MM.1S (cell line): ENCODE data around the gene STIM1.

ENCODE experiments used
- DNase-seq: peaks from one replicate; pipeline ENCODE4 v3.0.0-alpha.2; 2015
- H2AFZ ChIP-seq: fragments of 300-600 bp; sonication (generic); 2 replicates; pipeline ENCODE4 v1.6.0; 2016; ENCODE audit warnings: antibody characterized with exemption, low read length
- H3F3A ChIP-seq: fragments of 300-600 bp; sonication (generic); 2 replicates; pipeline ENCODE4 v1.6.1; 2016; ENCODE audit warnings: mild to moderate bottlenecking, antibody characterized with exemption, low read length, moderate library complexity, mixed read lengths; ENCODE audit not compliant: insufficient read depth
- H3K27ac ChIP-seq: fragments of 300-600 bp; sonication (generic); 2 replicates; pipeline ENCODE4 v1.5.1; 2016; ENCODE audit warnings: mild to moderate bottlenecking, low read length
- H3K27me3 ChIP-seq: fragments of 300-600 bp; sonication (generic); replicated peaks from 2 replicates; pipeline ENCODE4 v1.6.0; 2016; ENCODE audit warnings: low read length; ENCODE audit not compliant: insufficient read depth
- H3K36me3 ChIP-seq: fragments of 300-600 bp; sonication (generic); replicated peaks from 2 replicates; pipeline ENCODE4 v1.6.1; 2016; ENCODE audit warnings: mild to moderate bottlenecking, low read length, mixed read lengths; ENCODE audit not compliant: insufficient read depth
- H3K4me1 ChIP-seq: fragments of 300-600 bp; sonication (generic); 2 replicates; pipeline ENCODE4 v1.6.1; 2016; ENCODE audit warnings: low read length, mixed read lengths
- H3K4me2 ChIP-seq: fragments of 300-600 bp; sonication (generic); 2 replicates; pipeline ENCODE4 v1.6.0; 2016; ENCODE audit warnings: low read depth, low read length
- H3K4me3 ChIP-seq: fragments of 300-600 bp; sonication (generic); 2 replicates; pipeline ENCODE4 v1.5.1; 2016; ENCODE audit warnings: low read length, mixed read lengths
- H3K79me2 ChIP-seq: fragments of 300-600 bp; sonication (generic); 2 replicates; pipeline ENCODE4 v1.6.1; 2016; ENCODE audit warnings: mixed run types, low read length, mixed read lengths
- H3K9ac ChIP-seq: fragments of 300-600 bp; sonication (generic); 2 replicates; pipeline ENCODE4 v1.6.1; 2016; ENCODE audit warnings: low read length, mixed read lengths
- H3K9me2 ChIP-seq: fragments of 300-600 bp; sonication (generic); replicated peaks from 2 replicates; pipeline ENCODE4 v1.6.1; 2016; ENCODE audit warnings: mild to moderate bottlenecking, low read length, mixed read lengths; ENCODE audit not compliant: insufficient read depth
- H3K9me3 ChIP-seq: fragments of 300-600 bp; sonication (generic); replicated peaks from 2 replicates; pipeline ENCODE4 v1.6.1; 2016; ENCODE audit warnings: mild to moderate bottlenecking, low read length, mixed read lengths; ENCODE audit not compliant: insufficient read depth
- H4K20me1 ChIP-seq: fragments of 300-600 bp; sonication (generic); 2 replicates; pipeline ENCODE4 v1.6.1; 2016; ENCODE audit warnings: mild to moderate bottlenecking, low read length, moderate library complexity, mixed read lengths; ENCODE audit not compliant: insufficient read depth
- EZH2 ChIP-seq: fragments of 300-600 bp; sonication (generic); optimal IDR thresholded peaks from 2 replicates; pipeline ENCODE3; 2017; ENCODE audit warnings: low read depth, mild to moderate bottlenecking, antibody characterized with exemption, low read length, mixed read lengths
- EZH2phosphoT487 ChIP-seq: fragments of 300-600 bp; sonication (generic); IDR thresholded peaks from 2 replicates; pipeline ENCODE4 v1.6.1; 2018; ENCODE audit warnings: antibody characterized with exemption, low read length
- TF ChIP-seq, protein P1 (sequence below): fragments of 300-600 bp; sonication (generic); IDR thresholded peaks from 2 replicates; pipeline ENCODE4 v1.5.1; 2016; ENCODE audit warnings: antibody characterized with exemption, low read length, mixed read lengths

STIM1 gene

DNA sequence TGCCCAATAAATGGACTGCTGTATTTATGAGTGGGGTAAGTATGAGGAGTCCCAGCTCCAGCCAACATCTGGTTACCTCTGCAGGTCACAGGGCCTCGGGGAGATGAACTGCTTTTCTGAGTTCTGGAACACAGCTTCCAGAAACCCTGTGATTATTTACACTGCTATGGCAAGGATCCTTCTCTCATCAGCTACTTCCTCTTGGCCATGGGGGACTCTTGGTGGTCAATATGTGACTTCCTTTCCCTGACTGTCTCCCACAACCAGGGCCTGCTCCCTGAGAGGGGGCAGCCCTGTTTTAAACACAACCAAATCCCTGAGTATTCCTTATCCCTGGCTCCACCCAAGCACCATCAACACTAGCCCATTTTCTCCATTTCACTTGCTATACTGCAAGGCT lies 24.7 kb upstream of the STIM1 start:
- Histone ChIP-seq H3K4me2 (no peak overlapping the region), H4K20me1 (0 out of 2 replicates have a peak, but pooled peaks cover 6% of the 10 kb centered on the region), H2AFZ (no peak overlapping the region), H3K27me3 (no peaks in the 10 kb centered on the region), H3F3A (no peaks in the 10 kb centered on the region), H3K27ac (no peak overlapping the region), H3K9me3 (no peaks in the 10 kb centered on the region), H3K79me2 (peaks cover 64% of the 10 kb centered on the region), H3K4me1 (no peaks in the 10 kb centered on the region), H3K36me3 (0 out of 2 replicates have a peak, but pooled peaks cover 4% of the 10 kb centered on the region), H3K4me3 (no peak overlapping the region), H3K9ac (no peak overlapping the region), H3K9me2 (no peaks in the 10 kb centered on the region)
- DNase-seq, result no peak
- TF ChIP-seq, protein P1, sequence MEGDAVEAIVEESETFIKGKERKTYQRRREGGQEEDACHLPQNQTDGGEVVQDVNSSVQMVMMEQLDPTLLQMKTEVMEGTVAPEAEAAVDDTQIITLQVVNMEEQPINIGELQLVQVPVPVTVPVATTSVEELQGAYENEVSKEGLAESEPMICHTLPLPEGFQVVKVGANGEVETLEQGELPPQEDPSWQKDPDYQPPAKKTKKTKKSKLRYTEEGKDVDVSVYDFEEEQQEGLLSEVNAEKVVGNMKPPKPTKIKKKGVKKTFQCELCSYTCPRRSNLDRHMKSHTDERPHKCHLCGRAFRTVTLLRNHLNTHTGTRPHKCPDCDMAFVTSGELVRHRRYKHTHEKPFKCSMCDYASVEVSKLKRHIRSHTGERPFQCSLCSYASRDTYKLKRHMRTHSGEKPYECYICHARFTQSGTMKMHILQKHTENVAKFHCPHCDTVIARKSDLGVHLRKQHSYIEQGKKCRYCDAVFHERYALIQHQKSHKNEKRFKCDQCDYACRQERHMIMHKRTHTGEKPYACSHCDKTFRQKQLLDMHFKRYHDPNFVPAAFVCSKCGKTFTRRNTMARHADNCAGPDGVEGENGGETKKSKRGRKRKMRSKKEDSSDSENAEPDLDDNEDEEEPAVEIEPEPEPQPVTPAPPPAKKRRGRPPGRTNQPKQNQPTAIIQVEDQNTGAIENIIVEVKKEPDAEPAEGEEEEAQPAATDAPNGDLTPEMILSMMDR, result no peak

DNA sequence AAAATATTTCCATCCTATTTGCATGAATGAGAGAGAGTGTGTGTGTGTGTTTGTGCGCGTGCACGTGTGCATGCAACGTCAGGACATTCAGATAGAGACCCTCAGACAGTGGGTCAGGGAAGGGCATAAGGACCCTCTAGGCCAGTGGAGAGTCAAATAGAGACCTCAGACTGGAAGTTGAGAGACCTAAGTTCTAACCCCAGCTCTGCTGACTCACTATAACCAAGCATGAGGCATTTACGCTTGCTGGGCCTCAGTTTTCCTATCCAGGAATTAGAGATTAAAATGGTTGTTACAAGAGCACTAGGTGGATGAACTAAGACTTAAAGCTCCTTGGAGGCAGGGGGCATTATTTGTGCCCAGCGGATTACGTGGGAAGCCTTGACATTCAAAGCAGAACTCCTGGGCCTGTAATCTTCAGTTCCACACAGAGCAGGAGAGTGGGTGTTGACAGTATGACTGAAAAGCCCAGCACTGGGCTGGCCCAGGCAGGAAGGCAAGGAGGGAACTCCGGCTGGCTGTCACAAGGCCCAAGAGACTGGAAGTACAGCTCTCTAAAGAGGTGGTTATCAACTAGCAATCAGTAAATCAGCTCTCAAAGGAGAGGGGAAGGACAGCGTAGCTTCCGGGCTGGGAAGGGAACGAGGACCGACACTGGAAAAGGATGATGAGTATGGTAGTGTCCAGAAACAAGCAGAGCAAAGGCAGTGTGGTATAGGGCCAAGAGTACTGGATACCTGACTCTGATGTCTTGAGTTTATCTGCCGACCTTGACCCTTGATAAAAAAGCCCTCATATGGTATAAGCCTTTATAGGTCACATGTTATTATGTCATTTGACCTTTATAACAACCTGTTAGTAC lies 23.9 kb upstream of the STIM1 start:
- Histone ChIP-seq H3K9ac (no peak overlapping the region), H3K4me1 (no peaks in the 10 kb centered on the region), H3K4me3 (no peak overlapping the region), H3K27me3 (no peaks in the 10 kb centered on the region), H3K9me2 (no peaks in the 10 kb centered on the region), H3K4me2 (no peak overlapping the region), H3K79me2 (peaks cover 72% of the 10 kb centered on the region), H3F3A (no peaks in the 10 kb centered on the region), H3K27ac (no peak overlapping the region), H2AFZ (no peak overlapping the region), H4K20me1 (0 out of 2 replicates have a peak, but pooled peaks cover 6% of the 10 kb centered on the region), H3K36me3 (0 out of 2 replicates have a peak, but pooled peaks cover 4% of the 10 kb centered on the region), H3K9me3 (no peaks in the 10 kb centered on the region)
- no peak for DNase-seq
- TF ChIP-seq, protein P1, result no peak
- TF ChIP-seq EZH2 (no peak), EZH2phosphoT487 (no peak)

DNA sequence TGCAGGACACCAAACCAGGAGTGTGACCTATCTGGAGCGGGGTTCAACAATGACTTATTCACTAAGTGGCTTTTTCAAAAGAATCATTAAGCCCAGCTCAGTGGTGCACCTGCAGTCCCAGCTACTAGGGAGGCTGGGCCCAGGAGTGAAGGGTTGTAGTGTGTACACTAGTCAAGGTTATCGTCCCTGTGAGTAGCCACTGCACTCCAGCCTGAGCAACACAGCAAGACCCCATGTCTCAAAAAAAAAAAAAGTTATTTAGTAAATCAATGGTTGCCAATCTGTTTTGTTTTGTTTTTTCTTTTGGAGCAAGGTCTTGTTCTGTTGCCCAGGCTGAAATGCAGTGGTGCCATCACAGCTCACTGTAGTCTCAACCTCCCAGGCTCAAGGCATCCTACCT lies 22.6 kb upstream of the STIM1 start:
- 0 out of 2 replicates have a peak, but pooled peaks cover 10% of the 10 kb centered on the region for H4K20me1 ChIP-seq
- H2AFZ ChIP-seq, result no peak overlapping the region
- no peaks in the 10 kb centered on the region for H3K27me3 ChIP-seq
- no peaks in the 10 kb centered on the region for H3F3A ChIP-seq
- H3K4me3 ChIP-seq, result no peak overlapping the region
- DNase-seq, result no peak
- no peak overlapping the region for H3K27ac ChIP-seq
- TF ChIP-seq, protein P1, result no peak
- TF ChIP-seq EZH2 (no peak), EZH2phosphoT487 (no peak)
- H3K4me1 ChIP-seq, result peaks cover 9% of the 10 kb centered on the region; the same call in 1 of the 2 replicates
- no peaks in the 10 kb centered on the region for H3K9me2 ChIP-seq
- peaks cover 81% of the 10 kb centered on the region for H3K79me2 ChIP-seq
- no peak overlapping the region for H3K9ac ChIP-seq
- 0 out of 2 replicates have a peak, but pooled peaks cover 4% of the 10 kb centered on the region for H3K36me3 ChIP-seq
- no peak overlapping the region for H3K4me2 ChIP-seq
- H3K9me3 ChIP-seq, result no peaks in the 10 kb centered on the region
